ENCODE data around the gene LYRM2.

The LYRM2 gene

GRCh38 chr6:89542081-89542857 lies 96.3 kb downstream of the LYRM2 start:
- no peak for DNase-seq (ENCODE audit: insufficient read length, low spot score)
- FAIRE-seq, result no peak
- TF ChIP-seq POLR2A (IDR thresholded peaks at IDR 0.05; ENCODE audit: low read depth, low read length), result no peak

GRCh38 chr6:89539779-89540178 lies 98.8 kb downstream of the LYRM2 start:
- FAIRE-seq, result no peak
- DNase-seq (ENCODE audit: insufficient read length, low spot score), result no peak
- TF ChIP-seq POLR2A (IDR thresholded peaks at IDR 0.05; ENCODE audit: low read depth, low read length), result no peak

- FAIRE-seq (no peak), DNase-seq (ENCODE audit: insufficient read length, low spot score) (no peak)
- no peak for TF ChIP-seq POLR2A (IDR thresholded peaks at IDR 0.05; ENCODE audit: low read depth, low read length)
These were observed 102.3 kb downstream of the LYRM2 start for GRCh38 chr6:89536231-89536630.

GRCh38 chr6:89530982-89531381 lies 107.6 kb downstream of the LYRM2 start:
- DNase-seq (ENCODE audit: insufficient read length, low spot score), result no peak
- no peak for TF ChIP-seq POLR2A (IDR thresholded peaks at IDR 0.05; ENCODE audit: low read depth, low read length)
- FAIRE-seq, result no peak

- TF ChIP-seq POLR2A (IDR thresholded peaks at IDR 0.05; ENCODE audit: low read depth, low read length), result no peak
- FAIRE-seq (no peak), DNase-seq (ENCODE audit: insufficient read length, low spot score) (no peak)
These were observed 109.7 kb downstream of the LYRM2 start for GRCh38 chr6:89528866-89529265.

GRCh38 chr6:89527634-89528033 lies 110.9 kb downstream of the LYRM2 start:
- no peak for FAIRE-seq
- DNase-seq (ENCODE audit: insufficient read length, low spot score), result no peak
- TF ChIP-seq POLR2A (IDR thresholded peaks at IDR 0.05; ENCODE audit: low read depth, low read length), result no peak

- TF ChIP-seq POLR2A (IDR thresholded peaks at IDR 0.05; ENCODE audit: low read depth, low read length), result no peak
- FAIRE-seq (no peak), DNase-seq (ENCODE audit: insufficient read length, low spot score) (no peak)
These were observed 112.0 kb downstream of the LYRM2 start for GRCh38 chr6:89526563-89526869.

GRCh38 chr6:89525786-89526562 lies 112.6 kb downstream of the LYRM2 start:
- no peak for TF ChIP-seq POLR2A (IDR thresholded peaks at IDR 0.05; ENCODE audit: low read depth, low read length)
- no peak for FAIRE-seq
- no peak for DNase-seq (ENCODE audit: insufficient read length, low spot score)

GRCh38 chr6:89522778-89523177 lies 115.8 kb downstream of the LYRM2 start:
- FAIRE-seq, result no peak
- no peak for TF ChIP-seq POLR2A (IDR thresholded peaks at IDR 0.05; ENCODE audit: low read depth, low read length)
- DNase-seq (ENCODE audit: insufficient read length, low spot score), result no peak

- no peak for TF ChIP-seq POLR2A (IDR thresholded peaks at IDR 0.05; ENCODE audit: low read depth, low read length)
- DNase-seq (ENCODE audit: insufficient read length, low spot score) (no peak), FAIRE-seq (no peak)
These were observed 117.8 kb downstream of the LYRM2 start for GRCh38 chr6:89520736-89521135.

GRCh38 chr6:89518352-89519055 lies 120.0 kb downstream of the LYRM2 start:
- no peak for FAIRE-seq
- no peak for DNase-seq (ENCODE audit: insufficient read length, low spot score)
- TF ChIP-seq POLR2A (IDR thresholded peaks at IDR 0.05; ENCODE audit: low read depth, low read length), result no peak

Measured in H54 (cell line).